Measurements from ENCODE around the gene SLC5A6. TPM values are rescaled to one million over a fixed set of nuclear protein-coding genes. Genes with fewer than 3 reads are reported as not detected.
"Not testable (repeated sequence)": the region's sequence is repeated elsewhere in the genome, so short reads cannot be mapped to it uniquely, and the experiment has no call there.

The SLC5A6 gene
- polyA plus RNA-seq, 6 donors from 2014 or later, result 15.4 to 55.3 (median 22.4) TPM

DNA sequence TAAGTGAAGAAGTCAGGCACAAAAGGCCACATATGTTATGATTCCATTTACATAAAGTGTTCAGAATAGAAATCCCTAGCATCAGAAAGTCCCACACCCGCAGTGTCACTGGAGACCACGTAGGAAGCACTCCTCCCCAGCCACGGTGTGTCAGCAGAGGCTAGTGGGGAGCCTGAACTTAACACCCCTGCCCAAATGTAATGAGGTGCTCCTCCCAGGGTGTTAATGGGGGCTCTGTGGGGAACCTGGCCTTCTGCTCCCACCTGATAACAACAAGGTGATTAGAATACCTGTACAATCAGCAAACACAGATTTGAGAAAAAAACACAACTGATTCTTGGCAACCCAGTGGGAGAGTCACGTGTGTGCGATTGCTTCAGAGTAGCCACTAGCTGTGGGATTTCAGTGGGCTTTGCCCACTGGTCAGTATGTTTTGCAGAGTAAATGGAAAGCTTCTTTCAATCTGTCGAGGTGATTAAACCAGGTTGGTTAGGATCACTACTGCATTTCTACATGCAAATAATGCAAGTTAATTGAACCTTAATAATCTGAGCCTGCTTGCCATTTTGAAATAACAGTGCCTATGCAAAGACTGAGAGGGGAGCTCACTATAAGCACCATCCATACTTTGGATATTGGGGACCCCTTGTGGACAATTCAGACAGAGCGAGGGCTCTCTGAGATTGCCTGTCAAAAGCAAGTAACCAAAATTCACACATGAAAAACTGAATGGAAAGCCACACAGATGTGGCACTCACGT, 20.8 kb downstream of the SLC5A6 start:
- Mint-ChIP-seq H3K27me3 (peaks cover 6 to 13% (median 10%) of the 10 kb centered on the region in 3 donors), H3K36me3 (no peaks in the 10 kb centered on the region), H3K9me3 (no peaks in the 10 kb centered on the region), H3K27ac (no peak overlapping the region), H3K4me3 (no peak overlapping the region), H3K4me1 (peaks cover 0 to 4% (median 4%) of the 10 kb centered on the region in 3 donors)
- DNase-seq (peak; percentile 56), ATAC-seq (ENCODE audit: low read depth in 2 of 2) (peak; percentile 97 to 98)

DNA sequence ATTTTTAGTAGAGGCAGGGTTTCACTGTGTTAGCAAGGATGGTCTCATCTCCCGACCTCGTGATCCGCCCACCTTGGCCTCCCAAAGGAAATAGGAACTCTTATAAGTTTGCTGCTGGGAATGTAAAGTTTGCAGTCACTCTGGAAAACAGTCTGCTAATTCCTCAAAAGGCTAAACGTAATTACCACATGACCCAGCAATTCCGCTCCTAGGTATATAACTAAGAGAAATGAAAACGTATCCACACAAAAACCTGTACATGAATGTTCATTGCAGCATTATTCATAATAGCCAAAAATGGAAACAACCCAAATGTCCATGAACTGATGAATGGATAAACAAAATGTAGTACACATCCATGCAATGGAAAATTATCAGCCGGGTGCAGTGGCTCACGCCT, 22.1 kb downstream of the SLC5A6 start:
- no peak overlapping the region for H3K4me3 Mint-ChIP-seq
- ATAC-seq (ENCODE audit: low read depth in 2 of 2), result no peak
- H3K27me3 Mint-ChIP-seq, result peaks cover 6 to 13% (median 13%) of the 10 kb centered on the region in 3 donors
- no peak overlapping the region for H3K27ac Mint-ChIP-seq
- H3K4me1 Mint-ChIP-seq, result peaks cover 0 to 4% (median 4%) of the 10 kb centered on the region in 3 donors
- H3K36me3 Mint-ChIP-seq, result no peaks in the 10 kb centered on the region
- DNase-seq, result no peak
- H3K9me3 Mint-ChIP-seq, result no peaks in the 10 kb centered on the region

DNA sequence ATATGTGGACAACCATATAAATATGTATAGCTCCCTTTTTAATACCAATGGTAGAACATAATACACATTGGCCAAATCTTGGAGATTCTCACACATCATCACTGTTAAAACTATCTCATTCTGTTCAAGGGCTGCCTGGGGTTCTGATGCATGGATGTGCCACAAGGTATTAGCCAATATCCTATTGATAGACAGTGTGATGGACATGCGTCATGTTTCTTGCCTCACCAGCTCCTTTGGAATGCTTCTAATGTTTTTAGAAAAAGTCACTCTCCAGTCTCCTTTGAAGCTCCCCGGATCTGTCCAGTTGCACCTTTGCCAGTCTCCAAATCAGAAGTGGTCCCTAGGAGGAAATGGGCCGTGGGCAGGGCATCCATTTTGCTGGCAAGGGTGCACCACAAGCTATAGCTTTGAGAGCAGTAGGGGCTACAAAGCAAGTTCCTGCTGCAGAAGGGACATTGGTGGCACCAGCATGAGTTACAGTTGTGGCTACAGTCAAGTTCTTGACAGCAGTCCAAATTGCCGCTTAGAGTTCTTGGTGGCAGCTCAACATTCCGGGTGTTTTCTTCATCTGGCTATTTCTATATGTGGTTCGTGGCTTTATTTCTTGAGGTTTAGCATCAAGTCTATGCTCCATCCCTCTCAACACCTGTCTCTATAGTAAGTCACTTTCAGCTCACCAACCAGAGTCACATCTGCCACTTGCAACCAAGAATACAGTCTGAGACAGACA, 25.3 kb downstream of the SLC5A6 start:
- Mint-ChIP-seq H3K27ac (no peak overlapping the region), H3K4me3 (no peak overlapping the region), H3K27me3 (peaks cover 19 to 26% (median 24%) of the 10 kb centered on the region in 3 donors), H3K4me1 (no peaks in the 10 kb centered on the region), H3K9me3 (no peaks in the 10 kb centered on the region), H3K36me3 (no peaks in the 10 kb centered on the region)
- ATAC-seq (ENCODE audit: low read depth in 2 of 2) (no peak), DNase-seq (no peak)

DNA sequence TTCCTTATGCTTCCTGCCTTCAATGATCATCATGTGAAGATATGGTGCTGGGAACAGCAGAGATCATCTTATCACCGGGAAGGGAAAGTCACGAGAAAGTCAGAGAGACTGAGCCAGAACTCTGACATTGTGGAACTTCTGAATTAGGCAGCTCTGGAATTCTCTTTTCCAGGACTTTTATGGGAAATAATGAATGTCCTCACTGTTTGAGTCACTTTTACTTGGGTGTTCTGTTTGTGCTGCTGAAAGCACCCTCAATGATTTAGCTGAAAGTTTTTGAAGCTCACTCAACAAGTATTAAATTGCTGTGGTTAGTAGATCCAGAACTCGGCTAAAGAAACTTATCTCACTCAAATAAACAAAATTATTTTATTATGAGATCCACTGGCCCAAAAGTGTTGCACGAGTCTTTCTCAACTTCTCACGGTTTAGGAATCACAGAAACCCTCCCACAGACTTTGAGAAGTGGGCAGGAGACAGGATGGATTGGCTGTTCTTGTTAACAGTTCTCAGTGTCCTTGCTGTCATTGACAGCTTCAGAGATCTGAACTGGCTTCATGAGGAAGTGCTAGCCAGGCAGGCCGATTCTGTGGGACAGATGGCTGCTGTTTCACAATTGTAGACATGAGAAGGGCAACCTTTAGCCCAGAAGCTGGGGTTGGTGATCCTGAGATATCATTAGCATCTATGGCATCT, 26.6 kb downstream of the SLC5A6 start:
- Mint-ChIP-seq H3K9me3 (no peaks in the 10 kb centered on the region), H3K4me1 (no peaks in the 10 kb centered on the region), H3K27ac (no peak overlapping the region), H3K27me3 (peaks cover 31 to 33% (median 32%) of the 10 kb centered on the region in 3 donors), H3K36me3 (no peaks in the 10 kb centered on the region), H3K4me3 (no peak overlapping the region)
- no peak for ATAC-seq (ENCODE audit: low read depth in 2 of 2)
- no peak for DNase-seq

DNA sequence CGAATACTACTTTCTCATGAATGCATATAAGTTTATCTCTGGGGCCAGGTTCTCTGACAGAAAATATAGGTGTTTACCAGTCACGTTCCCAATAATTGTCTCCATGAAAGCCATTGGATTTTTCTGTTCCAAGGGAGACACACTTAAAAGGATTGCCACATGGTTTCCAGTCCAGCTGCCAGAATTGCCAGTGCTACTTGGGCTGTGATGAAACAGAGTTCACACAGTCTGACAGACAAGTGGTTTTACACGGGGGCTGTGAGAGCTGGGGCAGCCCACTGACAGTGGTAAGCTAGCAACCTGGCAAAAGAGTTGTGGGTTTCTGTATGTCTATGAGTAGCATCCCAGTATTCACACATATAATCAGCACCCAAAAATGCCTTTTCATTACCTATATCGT, 28.0 kb downstream of the SLC5A6 start:
- H3K4me3 Mint-ChIP-seq, result no peak overlapping the region
- DNase-seq (no peak), ATAC-seq (ENCODE audit: low read depth in 2 of 2) (no peak)
- no peaks in the 10 kb centered on the region for H3K4me1 Mint-ChIP-seq
- peaks cover 36 to 42% (median 40%) of the 10 kb centered on the region in 3 donors for H3K27me3 Mint-ChIP-seq
- H3K9me3 Mint-ChIP-seq, result no peaks in the 10 kb centered on the region
- H3K36me3 Mint-ChIP-seq, result no peaks in the 10 kb centered on the region
- H3K27ac Mint-ChIP-seq, result no peak overlapping the region

DNA sequence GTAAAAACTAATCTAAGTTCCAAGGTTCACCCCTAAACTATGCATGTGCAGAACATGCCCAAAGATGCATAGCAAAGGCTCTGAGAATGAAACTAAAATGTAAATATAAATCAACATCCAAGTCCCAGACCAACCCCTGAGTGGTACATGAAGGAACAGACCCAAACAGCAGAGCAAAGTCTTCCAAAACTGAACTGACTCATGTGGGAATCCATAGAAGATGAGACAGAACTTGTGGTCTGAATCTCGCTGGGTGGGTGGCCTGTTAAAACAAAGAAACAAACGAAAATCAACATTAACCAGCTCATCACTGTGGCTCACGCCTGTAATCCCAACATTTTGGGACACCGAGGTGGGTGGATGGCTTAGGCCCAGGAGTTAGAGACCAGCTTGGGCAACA, 29.7 kb downstream of the SLC5A6 start:
- Mint-ChIP-seq H3K4me3 (peak overlapping the region in 1 of 8 donors; percentile 17), H3K4me1 (no peaks in the 10 kb centered on the region), H3K27me3 (peaks cover 41 to 48% (median 42%) of the 10 kb centered on the region in 3 donors)

DNA sequence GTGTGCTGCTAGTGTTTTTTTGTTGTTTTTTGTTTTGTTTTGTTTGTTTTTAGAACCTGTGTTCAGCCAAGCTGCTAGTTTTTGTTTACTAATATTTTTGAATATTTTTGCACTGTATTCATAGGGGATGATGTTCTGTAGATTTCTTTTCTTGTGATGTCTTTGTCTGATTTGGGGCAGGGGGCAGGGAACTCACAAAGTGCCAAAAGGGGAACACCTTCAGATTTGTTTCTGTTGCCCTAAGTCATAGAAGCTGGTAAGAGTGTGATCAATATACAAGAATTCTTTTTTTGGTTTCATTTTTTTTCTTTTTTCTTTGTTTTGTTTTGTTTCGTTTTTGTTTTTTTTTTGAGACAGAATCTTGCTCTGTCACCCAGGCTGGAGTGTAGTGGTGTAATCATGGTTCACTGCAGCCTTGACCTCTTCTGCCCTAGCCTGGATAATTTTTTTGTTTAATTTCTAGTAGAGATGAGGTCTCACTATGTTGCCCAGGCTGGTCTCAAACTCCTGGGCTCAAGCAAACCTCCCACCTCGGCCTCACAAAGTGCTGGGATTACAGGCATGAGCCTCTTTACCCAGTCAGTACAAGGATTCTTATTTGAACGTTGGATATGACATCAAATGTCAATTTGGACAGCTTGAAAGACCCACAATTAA, 32.6 kb downstream of the SLC5A6 start:
- Mint-ChIP-seq H3K27ac (no peak overlapping the region), H3K4me3 (no peak overlapping the region), H3K4me1 (no peaks in the 10 kb centered on the region), H3K36me3 (no peaks in the 10 kb centered on the region), H3K9me3 (no peaks in the 10 kb centered on the region), H3K27me3 (peaks cover 43 to 48% (median 44%) of the 10 kb centered on the region in 3 donors)
- no peak for ATAC-seq (ENCODE audit: low read depth in 2 of 2)
- no peak for DNase-seq

More for the DNA sequence above, 29.7 kb downstream of the SLC5A6 start:
- no peak overlapping the region for H3K27ac Mint-ChIP-seq
- no peak for DNase-seq
- no peaks in the 10 kb centered on the region for H3K36me3 Mint-ChIP-seq
- ATAC-seq (ENCODE audit: low read depth in 2 of 2), result no peak
- no peaks in the 10 kb centered on the region for H3K9me3 Mint-ChIP-seq

DNA sequence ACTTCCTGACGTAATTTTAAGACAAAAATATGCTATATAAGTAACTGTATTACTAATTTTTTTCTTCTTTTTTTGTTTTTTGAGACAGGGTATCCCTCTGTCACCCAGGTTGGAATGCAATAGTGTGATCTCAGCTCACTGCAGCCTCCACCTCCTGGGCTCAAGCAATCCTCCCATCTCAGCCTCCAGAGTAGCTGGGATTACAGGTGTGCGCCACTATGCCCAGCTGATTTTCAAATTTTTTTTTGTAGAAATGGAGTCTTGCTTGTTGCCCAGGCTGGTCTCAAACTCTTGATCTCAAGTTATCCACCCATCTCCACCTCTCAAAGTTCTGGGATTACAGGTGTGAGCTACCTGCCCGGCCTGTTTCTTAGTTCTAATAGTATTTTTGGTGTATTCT, 33.6 kb downstream of the SLC5A6 start:
- DNase-seq (no peak), ATAC-seq (ENCODE audit: low read depth in 2 of 2) (no peak)
- Mint-ChIP-seq H3K4me1 (no peaks in the 10 kb centered on the region), H3K27ac (no peak overlapping the region), H3K27me3 (peaks cover 38 to 40% (median 40%) of the 10 kb centered on the region in 3 donors), H3K4me3 (no peak overlapping the region), H3K9me3 (no peaks in the 10 kb centered on the region), H3K36me3 (no peaks in the 10 kb centered on the region)

DNA sequence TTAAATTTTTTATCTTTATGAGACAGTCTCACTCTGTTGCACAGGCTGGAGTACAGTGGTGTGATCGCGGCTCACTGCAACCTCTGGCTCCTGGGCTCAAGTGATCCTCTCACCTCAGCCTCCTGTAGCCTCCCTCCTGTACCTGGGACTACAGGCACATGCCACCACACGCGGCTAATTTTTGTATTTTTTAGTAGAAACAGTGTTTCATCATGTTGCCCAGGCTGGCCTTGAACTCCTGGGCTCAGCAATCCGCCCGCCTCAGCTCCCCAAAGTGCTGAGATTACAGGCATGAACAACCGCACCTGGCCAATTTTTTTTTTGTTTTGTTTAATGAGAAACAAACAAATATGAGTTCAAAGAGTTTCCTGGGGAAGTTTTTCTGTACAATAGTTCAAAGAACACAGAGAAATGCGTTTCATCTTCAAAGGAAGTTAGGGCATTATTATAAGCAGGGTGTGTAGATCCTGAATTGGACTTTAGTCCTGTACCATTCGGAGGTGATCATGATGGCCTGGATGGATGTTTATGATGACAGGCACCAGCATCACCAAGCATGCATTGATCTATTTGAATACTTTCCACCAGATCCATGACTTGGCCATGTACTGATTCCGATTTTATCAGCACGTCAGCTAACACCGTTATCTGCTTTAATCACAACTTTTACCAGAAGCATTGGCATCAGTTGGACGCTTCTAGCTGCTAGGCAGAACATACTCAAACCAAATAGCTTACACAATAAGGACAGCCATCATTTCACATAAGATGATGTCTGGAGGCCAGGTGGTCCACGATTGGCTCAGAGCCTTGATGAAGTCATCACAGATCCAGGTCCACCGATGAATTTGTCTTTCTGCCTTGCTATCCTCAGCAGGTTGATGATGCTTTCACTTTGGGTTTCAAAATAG, 34.4 kb downstream of the SLC5A6 start:
- no peak for ATAC-seq (ENCODE audit: low read depth in 2 of 2)
- no peak overlapping the region for H3K27ac Mint-ChIP-seq
- DNase-seq, result no peak

DNA sequence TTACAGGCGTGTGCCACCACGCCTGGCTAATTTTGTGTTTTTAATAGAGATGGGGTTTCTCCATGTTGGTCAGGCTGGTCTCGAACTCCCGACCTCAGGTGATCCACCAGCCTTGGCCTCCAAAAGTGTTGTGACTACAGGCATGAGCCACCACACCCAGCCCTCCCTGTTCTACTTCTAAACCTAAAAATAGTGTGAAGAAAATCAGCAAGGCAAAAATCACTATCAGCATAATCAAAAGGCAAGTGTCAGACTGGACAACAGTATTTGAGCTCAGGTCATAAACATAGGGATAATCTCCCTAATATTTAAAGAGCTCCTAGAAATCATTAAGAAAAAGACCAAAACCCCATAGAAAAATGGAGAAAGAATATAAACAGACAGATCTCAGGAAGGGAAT, 36.3 kb downstream of the SLC5A6 start:
- H3K4me1 Mint-ChIP-seq; DNase-seq; H3K27ac Mint-ChIP-seq; H3K4me3 Mint-ChIP-seq; H3K36me3 Mint-ChIP-seq; H3K9me3 Mint-ChIP-seq; ATAC-seq (ENCODE audit: low read depth in 2 of 2): not testable (repeated sequence)
- peaks cover 19 to 28% (median 27%) of the 10 kb centered on the region in 3 donors for H3K27me3 Mint-ChIP-seq

More for the DNA sequence above, 34.4 kb downstream of the SLC5A6 start:
- H3K36me3 Mint-ChIP-seq, result no peaks in the 10 kb centered on the region
- peaks cover 35 to 40% (median 38%) of the 10 kb centered on the region in 3 donors for H3K27me3 Mint-ChIP-seq
- no peaks in the 10 kb centered on the region for H3K4me1 Mint-ChIP-seq
- no peak overlapping the region for H3K4me3 Mint-ChIP-seq
- H3K9me3 Mint-ChIP-seq, result no peaks in the 10 kb centered on the region

DNA sequence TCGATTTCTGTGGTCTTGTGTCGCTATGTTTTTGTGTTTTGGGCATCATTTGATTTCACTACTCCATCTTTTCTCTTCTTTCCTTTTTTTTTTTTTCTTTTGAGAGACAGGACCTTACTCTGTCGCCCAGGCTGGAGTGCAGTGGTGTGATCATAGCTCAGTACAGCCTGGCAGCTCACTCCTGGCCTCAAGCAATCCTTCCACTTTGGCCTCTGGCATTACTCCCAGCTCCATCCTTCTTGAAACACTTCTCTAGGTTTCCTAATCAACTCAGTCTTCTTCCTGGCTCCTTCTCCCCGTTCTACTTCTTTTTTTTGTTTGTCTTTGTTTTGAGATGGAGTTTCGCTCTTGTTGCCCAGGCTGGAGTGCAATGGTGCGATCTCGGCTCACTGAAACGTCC, 36.7 kb downstream of the SLC5A6 start:
- Mint-ChIP-seq H3K4me3 (no peak overlapping the region), H3K36me3 (no peaks in the 10 kb centered on the region), H3K27ac (no peak overlapping the region), H3K4me1 (peaks cover 4 to 8% (median 6%) of the 10 kb centered on the region in 3 donors), H3K9me3 (no peaks in the 10 kb centered on the region), H3K27me3 (peaks cover 16 to 25% (median 24%) of the 10 kb centered on the region in 3 donors)
- DNase-seq (no peak), ATAC-seq (ENCODE audit: low read depth in 2 of 2) (no peak)

DNA sequence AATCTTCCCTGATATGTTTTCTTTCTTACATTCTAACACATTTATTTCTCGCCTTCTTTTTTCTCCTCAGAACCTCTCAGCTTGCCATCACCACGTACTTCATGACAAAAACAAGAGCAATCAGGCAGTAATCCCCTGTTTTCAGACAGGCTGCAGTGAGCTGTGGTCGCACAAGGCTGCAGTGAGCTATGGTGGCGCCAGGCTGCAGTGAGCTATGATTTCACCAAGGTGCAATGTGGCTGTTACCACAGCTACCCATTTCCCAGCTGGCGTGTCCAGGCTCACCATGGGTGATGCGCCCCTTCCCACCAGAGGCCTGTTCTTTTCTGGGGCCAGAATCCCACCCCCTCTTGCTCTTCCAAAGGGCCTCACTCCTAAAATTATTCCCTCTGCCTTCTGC, 37.4 kb downstream of the SLC5A6 start:
- no peak overlapping the region for H3K27ac Mint-ChIP-seq
- H3K27me3 Mint-ChIP-seq, result peaks cover 12 to 24% (median 21%) of the 10 kb centered on the region in 3 donors
- H3K4me3 Mint-ChIP-seq, result no peak overlapping the region
- ATAC-seq (ENCODE audit: low read depth in 2 of 2), result no peak
- no peaks in the 10 kb centered on the region for H3K9me3 Mint-ChIP-seq
- H3K36me3 Mint-ChIP-seq, result no peaks in the 10 kb centered on the region
- peaks cover 8 to 15% (median 8%) of the 10 kb centered on the region in 3 donors for H3K4me1 Mint-ChIP-seq
- no peak for DNase-seq

Measured in naive B cell (primary cell).